ENCODE measurements around the gene ERCC4. TPM values are rescaled to one million over a fixed set of nuclear protein-coding genes. Genes with fewer than 3 reads are reported as not detected.
A peak's percentile ranks its signal among the peaks of the same experiment; 100 is the strongest.

ERCC4 gene
- polyA plus RNA-seq, 3 donors, result 1.8 to 11.8 (median 5.9) TPM

- intact Hi-C loops (cut with micrococcal nuclease), result no loop called here
- peaks cover 0 to 2% (median 0%) of the 10 kb centered on the region in 7 donors for H3K9me3 Mint-ChIP-seq
- Histone ChIP-seq H3K36me3 (replicated peaks in 1 of 2; ENCODE audit: control insufficient read depth in 1 of 2, insufficient read depth in 2 of 2, low read length in 2 of 2) (peaks cover 6 to 10% of the 10 kb centered on the region in 2 donors), H3K9ac (ENCODE audit: insufficient read depth, low read length, poor library complexity, severe bottlenecking) (no peak overlapping the region), H3K9me3 (replicated peaks in 1 of 2; ENCODE audit: control insufficient read depth in 1 of 2, insufficient read depth in 1 of 2, low read length in 2 of 2) (no peaks in the 10 kb centered on the region), H3K4me2 (replicated peaks; ENCODE audit: extremely low read depth, low read length, poor library complexity, severe bottlenecking) (no peak overlapping the region), H4K20me1 (ENCODE audit: insufficient read depth, low read length) (no peaks in the 10 kb centered on the region), H3K4me3 (replicated peaks in 1 of 3; ENCODE audit: low read depth in 2 of 3, low read length in 3 of 3) (no peak overlapping the region), H2AFZ (ENCODE audit: insufficient read depth, low read depth, low read length, poor library complexity, severe bottlenecking) (no peak overlapping the region), H3K79me2 (ENCODE audit: insufficient read depth, low read length) (no peaks in the 10 kb centered on the region), H3K4me1 (ENCODE audit: control insufficient read depth in 1 of 2, insufficient read depth in 2 of 2, low read length in 2 of 2) (peaks cover 24% of the 10 kb centered on the region in 2 donors), H3K27ac (ENCODE audit: low read depth in 1 of 2, low read length in 2 of 2) (no peak overlapping the region), H3K27me3 (ENCODE audit: control insufficient read depth in 2 of 2, insufficient read depth in 2 of 2, low read length in 2 of 2) (no peaks in the 10 kb centered on the region)
- H3K4me3 Mint-ChIP-seq, result no peak overlapping the region
- no CpG with 5 or more reads among the region's 2 CpGs for WGBS (ENCODE audit: insufficient coverage)
- DNase-seq, result no peak
- H3K4me1 Mint-ChIP-seq, result peaks cover 24% of the 10 kb centered on the region
- peaks cover 7 to 13% of the 10 kb centered on the region in 2 donors for H3K36me3 Mint-ChIP-seq
- peaks cover 2 to 8% (median 3%) of the 10 kb centered on the region in 3 donors for H3K27me3 Mint-ChIP-seq (ENCODE audit: low read depth in 3 of 3)
- TF ChIP-seq, protein P1, sequence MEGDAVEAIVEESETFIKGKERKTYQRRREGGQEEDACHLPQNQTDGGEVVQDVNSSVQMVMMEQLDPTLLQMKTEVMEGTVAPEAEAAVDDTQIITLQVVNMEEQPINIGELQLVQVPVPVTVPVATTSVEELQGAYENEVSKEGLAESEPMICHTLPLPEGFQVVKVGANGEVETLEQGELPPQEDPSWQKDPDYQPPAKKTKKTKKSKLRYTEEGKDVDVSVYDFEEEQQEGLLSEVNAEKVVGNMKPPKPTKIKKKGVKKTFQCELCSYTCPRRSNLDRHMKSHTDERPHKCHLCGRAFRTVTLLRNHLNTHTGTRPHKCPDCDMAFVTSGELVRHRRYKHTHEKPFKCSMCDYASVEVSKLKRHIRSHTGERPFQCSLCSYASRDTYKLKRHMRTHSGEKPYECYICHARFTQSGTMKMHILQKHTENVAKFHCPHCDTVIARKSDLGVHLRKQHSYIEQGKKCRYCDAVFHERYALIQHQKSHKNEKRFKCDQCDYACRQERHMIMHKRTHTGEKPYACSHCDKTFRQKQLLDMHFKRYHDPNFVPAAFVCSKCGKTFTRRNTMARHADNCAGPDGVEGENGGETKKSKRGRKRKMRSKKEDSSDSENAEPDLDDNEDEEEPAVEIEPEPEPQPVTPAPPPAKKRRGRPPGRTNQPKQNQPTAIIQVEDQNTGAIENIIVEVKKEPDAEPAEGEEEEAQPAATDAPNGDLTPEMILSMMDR (IDR thresholded peaks at IDR 0.05), result no peak
- H3K27ac Mint-ChIP-seq, result no peak overlapping the region
These were observed 33.5 kb downstream of the ERCC4 start for GRCh38 chr16:13953501-13953900.

GRCh38 chr16:13956635-13957196 lies 36.8 kb downstream of the ERCC4 start:
- peaks cover 0 to 2% (median 0%) of the 10 kb centered on the region in 7 donors for H3K9me3 Mint-ChIP-seq
- H3K79me2 ChIP-seq (ENCODE audit: insufficient read depth, low read length), result no peaks in the 10 kb centered on the region
- H3K27me3 Mint-ChIP-seq (ENCODE audit: low read depth in 3 of 3), result peaks cover 3 to 10% (median 8%) of the 10 kb centered on the region in 3 donors
- H2AFZ ChIP-seq (ENCODE audit: insufficient read depth, low read depth, low read length, poor library complexity, severe bottlenecking), result no peak overlapping the region
- H3K4me2 ChIP-seq (replicated peaks; ENCODE audit: extremely low read depth, low read length, poor library complexity, severe bottlenecking), result peak overlapping the region; percentile 60
- intact Hi-C loops (cut with micrococcal nuclease), result loop anchor here in 1 of 2 donors (5.0 kb wide), 1 partner anchor 34 kb away; the partner anchor contains the start of gene ERCC4
- H3K4me3 ChIP-seq (replicated peaks in 1 of 3; ENCODE audit: low read depth in 2 of 3, low read length in 3 of 3), result no peak overlapping the region
- H3K27me3 ChIP-seq (ENCODE audit: control insufficient read depth in 2 of 2, insufficient read depth in 2 of 2, low read length in 2 of 2), result no peaks in the 10 kb centered on the region
- H3K9me3 ChIP-seq (replicated peaks in 1 of 2; ENCODE audit: control insufficient read depth in 1 of 2, insufficient read depth in 1 of 2, low read length in 2 of 2), result no peaks in the 10 kb centered on the region
- 81% methylated on average over 2 of the region's 14 CpGs for WGBS (ENCODE audit: insufficient coverage)
- no peaks in the 10 kb centered on the region for H4K20me1 ChIP-seq (ENCODE audit: insufficient read depth, low read length)
- DNase-seq, result no peak
- TF ChIP-seq, protein P1 (IDR thresholded peaks at IDR 0.05), result no peak
- peaks cover 24% of the 10 kb centered on the region for H3K4me1 Mint-ChIP-seq
- no peaks in the 10 kb centered on the region for H3K36me3 ChIP-seq (replicated peaks in 1 of 2; ENCODE audit: control insufficient read depth in 1 of 2, insufficient read depth in 2 of 2, low read length in 2 of 2)
- peak overlapping the region in 6 of 7 donors; percentile 36 to 98 (median 88) for H3K27ac Mint-ChIP-seq
- H3K4me3 Mint-ChIP-seq, result peak overlapping the region; percentile 42 to 89
- peaks cover 24 to 26% of the 10 kb centered on the region in 2 donors for H3K4me1 ChIP-seq (ENCODE audit: control insufficient read depth in 1 of 2, insufficient read depth in 2 of 2, low read length in 2 of 2)
- H3K27ac ChIP-seq (ENCODE audit: low read depth in 1 of 2, low read length in 2 of 2), result peak overlapping the region in 1 of 2 donors; percentile 87
- H3K9ac ChIP-seq (ENCODE audit: insufficient read depth, low read length, poor library complexity, severe bottlenecking), result no peak overlapping the region
- H3K36me3 Mint-ChIP-seq, result no peaks in the 10 kb centered on the region
